ENCODE measurements around the gene RNF186.

DNA sequence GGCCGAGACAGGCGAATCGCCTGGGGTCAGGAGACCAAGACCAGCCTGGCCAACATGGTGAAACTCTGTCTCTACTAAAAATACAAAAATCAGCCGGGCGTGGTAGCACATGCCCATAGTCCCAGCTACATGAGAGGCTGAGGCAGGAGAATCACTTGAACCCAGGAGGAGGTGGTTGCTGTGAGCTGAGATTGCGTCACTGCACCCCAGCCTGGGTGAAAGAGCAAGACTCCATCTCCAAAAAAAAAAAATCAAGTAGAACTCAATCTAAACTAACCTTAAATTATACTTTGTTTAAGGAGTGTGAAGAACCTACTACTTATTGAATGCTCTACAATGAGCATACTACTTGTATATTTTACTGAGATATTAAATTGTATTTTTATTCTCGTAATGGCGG lies 30.5 kb upstream of the RNF186 start:
- TF ChIP-seq EZH2 (IDR thresholded peaks at IDR 0.05; ENCODE audit: borderline replicate concordance, insufficient read depth, low read length, poor library complexity, severe bottlenecking): no peak
- no peak for TF ChIP-seq POLR2AphosphoS5 (IDR thresholded peaks at IDR 0.05)
- TF ChIP-seq, protein P1, sequence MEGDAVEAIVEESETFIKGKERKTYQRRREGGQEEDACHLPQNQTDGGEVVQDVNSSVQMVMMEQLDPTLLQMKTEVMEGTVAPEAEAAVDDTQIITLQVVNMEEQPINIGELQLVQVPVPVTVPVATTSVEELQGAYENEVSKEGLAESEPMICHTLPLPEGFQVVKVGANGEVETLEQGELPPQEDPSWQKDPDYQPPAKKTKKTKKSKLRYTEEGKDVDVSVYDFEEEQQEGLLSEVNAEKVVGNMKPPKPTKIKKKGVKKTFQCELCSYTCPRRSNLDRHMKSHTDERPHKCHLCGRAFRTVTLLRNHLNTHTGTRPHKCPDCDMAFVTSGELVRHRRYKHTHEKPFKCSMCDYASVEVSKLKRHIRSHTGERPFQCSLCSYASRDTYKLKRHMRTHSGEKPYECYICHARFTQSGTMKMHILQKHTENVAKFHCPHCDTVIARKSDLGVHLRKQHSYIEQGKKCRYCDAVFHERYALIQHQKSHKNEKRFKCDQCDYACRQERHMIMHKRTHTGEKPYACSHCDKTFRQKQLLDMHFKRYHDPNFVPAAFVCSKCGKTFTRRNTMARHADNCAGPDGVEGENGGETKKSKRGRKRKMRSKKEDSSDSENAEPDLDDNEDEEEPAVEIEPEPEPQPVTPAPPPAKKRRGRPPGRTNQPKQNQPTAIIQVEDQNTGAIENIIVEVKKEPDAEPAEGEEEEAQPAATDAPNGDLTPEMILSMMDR (IDR thresholded peaks at IDR 0.05; ENCODE audit: poor library complexity, severe bottlenecking): no peak

Measured in neural cell (in vitro differentiated cells).